ENCODE results near the gene HNRNPA3.
"Not testable (repeated sequence)": the region's sequence is repeated elsewhere in the genome, so short reads cannot be mapped to it uniquely, and the experiment has no call there.

HNRNPA3 gene

DNA sequence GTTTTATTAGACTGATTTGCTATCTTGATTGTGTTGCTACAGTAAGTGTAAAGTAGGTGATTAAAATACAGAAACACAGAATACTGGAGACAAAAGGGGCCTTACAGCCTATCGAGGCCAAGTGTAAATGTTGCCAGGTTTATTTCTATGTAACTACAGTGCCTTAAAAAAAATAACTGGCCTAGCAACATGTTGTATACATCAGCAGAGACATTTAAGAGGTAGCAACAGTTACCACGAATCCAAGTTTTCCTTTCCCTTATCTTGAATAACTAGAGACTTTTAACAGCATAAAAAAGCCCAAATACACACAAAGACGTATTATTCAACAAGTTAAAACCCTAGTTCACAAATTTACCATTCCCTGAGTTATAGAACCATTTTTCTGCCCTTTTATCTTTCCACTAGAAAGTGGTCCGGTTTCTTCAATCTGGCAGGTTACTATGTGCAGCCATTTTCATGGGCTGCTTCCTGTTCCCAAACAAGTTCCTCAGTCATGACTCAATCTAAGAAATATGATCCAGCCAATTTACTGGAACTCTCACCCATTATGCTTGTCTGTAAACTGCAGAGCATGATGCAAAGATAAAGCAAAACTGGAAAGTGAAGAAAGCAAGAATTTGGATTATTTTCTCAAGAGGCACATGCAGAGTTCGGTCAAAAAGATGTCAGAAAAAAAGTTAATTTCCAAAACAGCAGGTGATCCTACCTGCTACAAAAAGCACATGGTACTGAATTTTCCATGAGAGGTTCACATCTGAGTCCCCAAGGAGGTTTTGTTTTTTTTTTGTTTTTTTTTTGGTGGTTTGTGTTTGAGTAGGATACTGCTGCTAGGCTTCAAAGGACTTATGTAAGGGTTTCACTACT lies 29.8 kb downstream of the HNRNPA3 start:
- peak overlapping the region; percentile 4 for H3K4me3 ChIP-seq (ENCODE audit: low read depth, low read length)
- DNase-seq (ENCODE audit: low read depth, low spot score), result peak; percentile 97
- in situ Hi-C loops (cut with HindIII; ENCODE audit: low sequenced_read_pairs), result no loop called here
- TF ChIP-seq, protein P1, sequence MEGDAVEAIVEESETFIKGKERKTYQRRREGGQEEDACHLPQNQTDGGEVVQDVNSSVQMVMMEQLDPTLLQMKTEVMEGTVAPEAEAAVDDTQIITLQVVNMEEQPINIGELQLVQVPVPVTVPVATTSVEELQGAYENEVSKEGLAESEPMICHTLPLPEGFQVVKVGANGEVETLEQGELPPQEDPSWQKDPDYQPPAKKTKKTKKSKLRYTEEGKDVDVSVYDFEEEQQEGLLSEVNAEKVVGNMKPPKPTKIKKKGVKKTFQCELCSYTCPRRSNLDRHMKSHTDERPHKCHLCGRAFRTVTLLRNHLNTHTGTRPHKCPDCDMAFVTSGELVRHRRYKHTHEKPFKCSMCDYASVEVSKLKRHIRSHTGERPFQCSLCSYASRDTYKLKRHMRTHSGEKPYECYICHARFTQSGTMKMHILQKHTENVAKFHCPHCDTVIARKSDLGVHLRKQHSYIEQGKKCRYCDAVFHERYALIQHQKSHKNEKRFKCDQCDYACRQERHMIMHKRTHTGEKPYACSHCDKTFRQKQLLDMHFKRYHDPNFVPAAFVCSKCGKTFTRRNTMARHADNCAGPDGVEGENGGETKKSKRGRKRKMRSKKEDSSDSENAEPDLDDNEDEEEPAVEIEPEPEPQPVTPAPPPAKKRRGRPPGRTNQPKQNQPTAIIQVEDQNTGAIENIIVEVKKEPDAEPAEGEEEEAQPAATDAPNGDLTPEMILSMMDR (IDR thresholded peaks at IDR 0.05; ENCODE audit: low read depth, low read length), result no peak

DNA sequence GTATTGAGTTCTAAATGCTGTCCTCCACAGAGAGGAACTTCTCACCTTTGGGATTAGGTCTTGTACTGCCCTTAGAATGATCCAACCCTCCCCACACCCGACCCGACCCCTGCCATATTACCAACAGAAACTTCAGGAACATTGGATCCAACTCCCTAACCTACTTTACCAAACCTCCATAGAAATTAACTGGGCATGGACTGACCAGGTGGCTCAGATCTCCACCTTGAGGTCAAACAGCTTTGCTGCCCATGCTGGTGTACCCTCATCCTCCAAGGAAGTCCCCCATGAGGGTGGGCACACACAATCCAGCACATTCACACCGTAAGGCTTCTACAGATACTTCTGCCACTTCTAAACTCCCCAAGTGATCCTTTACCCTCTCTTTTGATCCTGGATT lies 30.5 kb downstream of the HNRNPA3 start:
- H3K4me3 ChIP-seq (ENCODE audit: low read depth, low read length), result no peak overlapping the region
- TF ChIP-seq, protein P1 (IDR thresholded peaks at IDR 0.05; ENCODE audit: low read depth, low read length), result no peak
- in situ Hi-C loops (cut with HindIII; ENCODE audit: low sequenced_read_pairs), result no loop called here
- DNase-seq (ENCODE audit: low read depth, low spot score), result no peak

DNA sequence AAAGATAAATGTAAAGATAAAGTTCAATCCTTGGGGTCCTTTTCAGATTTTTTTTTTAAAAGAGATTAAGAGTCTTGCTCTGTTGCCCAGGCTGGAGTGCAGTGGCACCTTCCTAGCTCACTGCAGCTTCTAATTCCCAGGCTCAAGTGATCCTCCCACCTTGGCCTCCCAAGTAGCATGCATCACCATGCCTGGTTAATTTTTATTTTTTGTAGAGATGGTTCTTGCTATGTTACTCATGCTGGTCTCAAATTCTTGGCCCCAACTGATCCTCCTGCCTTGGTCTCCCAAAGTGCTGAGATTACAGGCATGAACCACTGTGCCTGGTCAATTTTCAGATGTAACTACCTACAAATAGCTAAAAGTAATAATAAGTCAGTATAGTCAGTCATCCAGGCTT lies 30.9 kb downstream of the HNRNPA3 start:
- in situ Hi-C loops (cut with HindIII; ENCODE audit: low sequenced_read_pairs), result no loop called here
- DNase-seq (ENCODE audit: low read depth, low spot score), result no peak
- no peak overlapping the region for H3K4me3 ChIP-seq (ENCODE audit: low read depth, low read length)
- TF ChIP-seq, protein P1 (IDR thresholded peaks at IDR 0.05; ENCODE audit: low read depth, low read length), result no peak

DNA sequence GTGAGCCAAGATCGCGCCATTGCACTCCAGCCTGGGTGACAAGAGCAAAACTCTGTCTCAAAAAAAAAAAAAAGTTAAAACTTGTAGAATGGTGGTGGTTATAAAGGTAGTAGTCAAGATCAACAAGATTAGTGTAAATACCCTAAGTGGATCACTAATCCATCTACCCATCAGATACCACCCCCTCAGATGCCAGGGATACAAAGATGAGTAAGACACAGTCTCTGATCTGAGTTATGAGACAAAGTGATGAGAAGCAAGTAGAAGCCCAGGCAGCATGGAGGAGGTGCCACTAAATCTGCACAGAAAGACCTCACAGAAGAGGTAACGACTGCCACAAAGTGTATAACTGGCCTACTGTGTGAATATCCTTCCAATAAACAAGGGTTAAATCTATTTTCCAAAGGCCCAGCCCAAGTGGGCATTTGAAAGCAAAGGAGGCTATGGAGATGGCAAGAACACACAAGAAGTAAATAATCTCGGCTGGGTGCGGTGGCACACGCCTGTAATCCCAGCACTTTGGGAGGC lies 31.7 kb downstream of the HNRNPA3 start:
- in situ Hi-C loops (cut with HindIII; ENCODE audit: low sequenced_read_pairs), result no loop called here
- TF ChIP-seq, protein P1 (IDR thresholded peaks at IDR 0.05; ENCODE audit: low read depth, low read length), result no peak
- H3K4me3 ChIP-seq (ENCODE audit: low read depth, low read length), result no peak overlapping the region
- no peak for DNase-seq (ENCODE audit: low read depth, low spot score)

DNA sequence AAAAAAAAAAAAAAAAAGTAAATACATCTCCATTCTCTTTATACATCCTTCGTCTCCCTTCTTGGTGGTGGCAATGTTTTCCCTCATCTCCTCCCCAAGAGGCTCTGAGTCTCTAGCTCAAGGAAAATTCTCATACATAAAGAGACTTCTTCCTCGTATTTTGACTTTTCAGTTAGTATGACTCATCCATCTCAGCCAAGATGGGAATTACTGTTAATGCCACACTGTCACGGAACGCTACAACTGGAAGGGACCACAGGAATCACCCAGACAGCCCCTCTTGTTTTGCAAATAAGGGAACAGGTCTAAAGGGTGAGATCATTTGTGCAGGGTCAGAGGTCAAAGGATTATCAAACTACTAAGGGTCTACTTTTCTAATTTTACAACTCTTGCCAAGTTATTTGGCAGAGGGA lies 32.4 kb downstream of the HNRNPA3 start:
- TF ChIP-seq, protein P1 (IDR thresholded peaks at IDR 0.05; ENCODE audit: low read depth, low read length), result no peak
- in situ Hi-C loops (cut with HindIII; ENCODE audit: low sequenced_read_pairs), result no loop called here
- no peak overlapping the region for H3K4me3 ChIP-seq (ENCODE audit: low read depth, low read length)
- peak; percentile 85 for DNase-seq (ENCODE audit: low read depth, low spot score)

DNA sequence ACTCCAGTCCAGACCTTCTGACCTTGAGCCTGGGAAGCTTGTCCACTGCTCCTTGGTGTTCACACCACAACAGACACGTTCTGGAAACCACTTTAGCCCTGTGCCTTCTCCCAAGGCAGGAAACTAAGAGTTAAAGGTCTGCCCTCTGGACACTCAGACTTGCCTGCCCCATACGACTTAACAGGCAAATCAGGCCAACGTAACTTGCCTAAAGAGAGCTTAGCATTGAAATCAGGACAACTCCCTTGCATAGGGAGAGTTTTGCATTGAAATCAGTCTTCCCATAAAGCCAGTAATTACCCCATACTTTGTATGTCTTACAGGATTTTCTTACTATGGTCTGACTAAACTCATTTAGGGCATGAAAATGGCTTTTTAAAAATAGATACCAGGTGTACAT lies 33.4 kb downstream of the HNRNPA3 start:
- no peak overlapping the region for H3K4me3 ChIP-seq (ENCODE audit: low read depth, low read length)
- TF ChIP-seq, protein P1 (IDR thresholded peaks at IDR 0.05; ENCODE audit: low read depth, low read length), result no peak
- in situ Hi-C loops (cut with HindIII; ENCODE audit: low sequenced_read_pairs), result no loop called here
- no peak for DNase-seq (ENCODE audit: low read depth, low spot score)

DNA sequence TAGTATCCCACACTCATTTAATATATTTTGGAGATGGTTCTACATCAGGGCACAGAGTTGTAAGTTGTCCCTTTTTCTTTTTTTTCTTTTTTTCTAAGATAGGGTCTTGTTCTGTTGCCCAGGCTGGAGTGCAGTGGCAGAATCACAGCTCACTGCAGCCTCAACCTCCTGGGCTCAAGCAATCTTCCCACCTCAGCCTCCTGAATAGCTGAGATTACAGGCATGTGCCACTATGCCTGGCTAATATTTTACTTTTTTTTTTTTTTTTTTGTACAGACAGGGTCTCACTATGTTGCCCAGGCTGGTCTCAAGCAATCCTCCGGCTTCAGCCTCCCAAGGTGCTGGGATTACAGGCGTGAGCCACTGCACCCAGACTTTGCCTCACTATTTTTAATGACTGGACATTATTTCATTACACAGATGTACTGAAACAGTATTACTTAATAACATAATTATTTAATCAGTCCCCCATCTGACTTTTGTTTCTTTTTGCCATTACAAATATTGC lies 34.0 kb downstream of the HNRNPA3 start:
- H3K4me3 ChIP-seq (ENCODE audit: low read depth, low read length); in situ Hi-C loops (cut with HindIII; ENCODE audit: low sequenced_read_pairs); DNase-seq (ENCODE audit: low read depth, low spot score): not testable (repeated sequence)
